GM18511 (cell line): ENCODE data around the gene RTN4RL1.

Experiments
- ATAC-seq: cut with Tn5 transposase; IDR thresholded peaks from one replicate; pipeline ENCODE4 v1.9.1; 2021; ENCODE audit warnings: mild to moderate bottlenecking, moderate library complexity; ENCODE audit not compliant: unreplicated experiment

RTN4RL1 gene

DNA sequence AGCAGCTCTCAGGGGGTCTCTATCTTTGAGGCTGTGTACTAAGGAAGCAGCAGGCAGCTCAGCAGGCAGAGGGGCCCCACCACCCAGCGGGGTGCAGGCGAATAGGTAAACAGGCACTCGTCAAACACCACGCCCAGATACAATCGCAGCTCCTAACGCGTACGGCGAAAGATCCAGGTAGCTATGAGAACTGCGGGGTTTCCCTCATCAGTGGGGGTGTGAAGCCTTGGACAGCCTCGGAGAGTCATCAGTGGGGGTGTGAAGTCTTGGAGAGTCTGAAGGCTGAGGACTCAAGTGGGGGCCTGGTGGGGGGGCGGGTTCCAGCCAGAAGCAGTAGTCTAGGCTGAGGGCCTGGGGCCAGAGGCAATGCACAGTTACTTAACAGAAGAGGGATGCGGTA, 69.0 kb downstream of the RTN4RL1 start:
- no peak for ATAC-seq

DNA sequence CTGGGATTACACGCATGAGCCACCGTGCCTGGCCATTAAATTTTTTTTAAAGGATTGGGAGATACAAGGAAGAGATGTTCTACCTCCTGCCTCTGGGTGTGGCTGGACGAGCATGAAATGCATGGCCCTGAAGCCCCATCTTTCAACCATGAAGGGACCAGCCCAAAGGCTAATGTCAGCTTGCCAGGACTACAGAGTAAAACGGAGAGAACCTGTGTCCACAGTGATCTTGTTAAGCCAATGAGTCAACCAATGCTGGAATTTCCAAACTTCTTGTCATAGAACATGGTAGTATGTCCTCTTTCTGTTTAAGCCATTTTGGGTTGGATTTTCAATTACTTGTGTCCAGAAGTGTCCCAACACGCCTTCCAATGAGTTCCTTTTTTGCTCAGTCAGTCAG, 71.3 kb downstream of the RTN4RL1 start:
- no peak for ATAC-seq

DNA sequence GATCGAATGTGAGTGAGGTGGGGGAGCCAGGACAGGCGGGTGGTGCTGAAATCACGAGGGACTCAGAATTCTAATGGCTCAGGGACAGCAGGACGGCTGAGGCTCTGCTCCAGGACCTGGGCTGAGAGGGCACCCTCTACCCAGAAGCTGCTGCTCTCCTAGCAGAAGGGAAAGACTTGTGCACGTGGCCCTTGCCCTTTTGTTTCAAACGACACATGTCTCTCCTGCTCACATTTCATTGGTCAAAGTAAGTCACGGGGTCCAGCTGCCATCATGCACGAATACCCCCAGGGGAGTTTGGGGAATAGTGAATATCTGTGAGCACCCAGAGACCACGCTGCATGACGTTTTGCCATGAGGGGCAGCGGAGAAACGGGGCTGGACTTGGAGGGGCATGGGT, 73.2 kb downstream of the RTN4RL1 start:
- no peak for ATAC-seq

DNA sequence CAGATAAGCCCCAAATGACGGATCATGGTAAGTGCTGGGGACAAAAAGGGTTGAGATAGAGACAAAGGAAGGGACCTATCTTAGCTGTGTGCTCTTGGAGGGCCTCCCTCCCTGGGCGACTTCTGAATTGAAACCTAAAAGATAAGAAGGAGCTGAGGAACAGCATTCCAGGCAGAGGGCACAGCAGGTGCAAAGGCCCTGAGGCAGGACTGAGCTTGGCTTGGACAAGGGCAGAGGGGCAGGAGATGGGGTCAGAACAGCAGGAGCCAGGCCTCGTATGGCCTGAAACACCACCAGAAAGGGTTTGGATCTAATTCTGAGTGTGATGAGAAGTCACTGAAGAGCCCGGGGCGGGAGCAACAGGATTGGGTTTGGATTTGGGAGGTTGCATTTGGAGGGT, 75.4 kb downstream of the RTN4RL1 start:
- ATAC-seq, result no peak

DNA sequence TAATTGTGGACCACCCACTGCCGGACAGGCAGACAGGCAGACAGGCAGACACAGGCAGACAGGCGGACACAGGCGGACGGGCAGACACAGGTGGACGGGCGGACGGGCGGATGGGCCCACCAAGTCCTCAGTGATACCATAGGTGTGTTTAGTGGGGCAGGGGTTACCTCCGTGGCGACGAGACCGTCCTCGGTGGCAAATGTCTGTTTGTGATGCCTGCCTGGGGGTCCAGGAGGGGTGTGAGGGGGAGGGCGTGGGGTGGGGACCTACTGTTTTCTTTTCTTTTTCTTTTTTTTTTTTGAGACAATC, 76.7 kb downstream of the RTN4RL1 start:
- no peak for ATAC-seq

DNA sequence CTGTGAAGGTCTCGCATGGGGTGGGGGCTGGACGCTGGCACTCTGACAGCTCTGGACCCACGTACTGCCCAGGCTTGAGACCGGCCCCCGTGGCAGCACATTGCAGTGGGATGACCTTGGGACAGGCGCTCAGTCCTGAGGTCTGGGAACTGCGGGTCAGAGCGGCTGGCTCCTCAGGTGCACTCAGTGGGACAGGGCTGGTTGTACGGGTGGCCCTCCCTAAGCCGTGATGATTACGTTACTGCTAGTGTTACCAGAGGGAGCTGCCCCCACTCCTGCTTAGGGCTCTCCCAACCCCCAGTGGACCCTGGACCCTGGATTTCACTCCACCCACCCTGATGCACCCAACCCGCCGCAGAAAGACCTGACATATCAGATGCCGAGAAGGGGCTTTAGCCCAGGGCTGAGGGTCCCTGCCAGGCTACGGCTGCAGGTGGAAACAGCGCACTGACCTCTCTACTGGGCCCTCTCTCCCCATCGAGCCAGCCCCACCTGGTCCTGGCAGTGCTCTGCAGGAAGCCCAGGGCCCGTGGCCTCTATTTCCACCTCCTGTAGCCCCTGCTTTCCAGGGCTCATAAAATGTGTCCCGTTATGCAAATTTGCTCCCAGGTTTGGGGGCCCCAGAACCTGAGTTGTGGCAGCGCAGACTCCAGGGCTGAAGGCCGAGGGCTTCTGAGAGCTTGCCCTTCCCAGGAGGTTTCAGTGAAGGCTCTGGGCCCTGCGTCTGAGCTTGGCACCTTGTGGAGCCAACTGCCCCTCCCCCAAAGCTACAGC, 77.2 kb downstream of the RTN4RL1 start:
- ATAC-seq, result no peak

DNA sequence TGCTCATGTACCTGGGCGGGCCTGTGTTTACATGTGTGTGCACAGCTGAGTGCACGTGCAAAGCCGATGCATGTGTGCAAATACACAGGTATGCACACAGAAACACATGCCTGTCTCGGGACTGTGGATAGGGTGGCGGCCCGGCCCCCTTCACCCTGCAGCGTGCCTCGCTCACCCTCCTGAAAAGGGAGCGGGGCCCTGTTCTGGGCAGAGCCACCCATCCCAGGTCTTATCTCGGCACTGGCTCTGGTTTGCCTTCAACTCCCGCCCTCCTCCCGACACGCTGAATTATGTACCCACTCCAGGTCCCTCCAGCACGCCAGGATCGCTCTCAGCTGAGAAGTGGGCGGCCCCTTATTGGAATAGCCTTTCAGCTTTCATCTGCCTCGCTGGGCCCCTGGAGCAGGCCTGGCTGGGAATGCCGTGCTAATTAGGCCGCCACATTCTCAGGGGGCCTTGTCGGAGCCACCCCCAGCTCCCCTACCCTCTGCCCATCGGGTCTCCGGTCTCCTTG, 77.8 kb downstream of the RTN4RL1 start:
- no peak for ATAC-seq

DNA sequence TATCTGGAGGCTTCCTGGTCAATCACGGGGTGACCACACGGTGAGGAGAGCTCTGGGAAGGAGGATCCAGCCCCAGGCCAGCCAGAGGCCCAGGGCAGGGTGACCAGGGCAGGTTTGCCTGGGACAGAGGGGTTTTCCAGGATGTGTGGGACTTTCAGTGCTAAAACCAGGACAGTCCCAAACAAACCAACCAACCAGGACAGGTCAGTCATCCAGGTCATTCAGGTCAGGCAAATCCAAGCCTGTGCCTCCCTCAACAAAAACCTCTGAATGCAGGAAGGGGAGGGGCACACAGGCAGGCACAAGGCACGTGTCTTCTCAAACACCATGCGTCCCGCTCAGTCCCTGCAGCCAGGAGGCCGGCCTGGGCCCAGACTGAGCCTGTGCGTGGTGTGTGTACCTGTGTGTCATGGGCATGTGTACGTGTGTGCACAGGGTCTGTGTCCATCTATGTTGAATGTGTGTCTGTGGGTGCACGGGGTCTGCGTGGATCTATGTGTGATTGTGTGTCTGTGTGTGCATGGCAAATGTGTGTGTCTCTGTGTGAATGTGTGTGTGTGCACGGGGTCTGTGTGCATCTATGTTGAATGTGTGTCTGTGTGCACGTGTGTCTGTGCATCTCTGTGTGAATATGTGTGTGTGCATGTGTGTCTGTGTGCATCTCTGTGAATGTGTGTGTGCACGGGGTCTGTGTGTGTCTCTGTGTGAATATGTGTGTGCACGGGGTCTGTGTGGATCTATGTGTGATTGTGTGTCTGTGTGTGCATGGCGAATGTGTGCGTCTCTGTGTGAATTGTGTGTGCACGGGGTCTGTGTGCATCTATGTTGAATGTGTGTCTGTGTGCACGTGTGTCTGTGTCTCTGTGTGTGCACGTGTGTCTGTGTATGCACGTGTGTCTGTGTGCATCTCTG, 78.9 kb downstream of the RTN4RL1 start:
- ATAC-seq, result no peak

DNA sequence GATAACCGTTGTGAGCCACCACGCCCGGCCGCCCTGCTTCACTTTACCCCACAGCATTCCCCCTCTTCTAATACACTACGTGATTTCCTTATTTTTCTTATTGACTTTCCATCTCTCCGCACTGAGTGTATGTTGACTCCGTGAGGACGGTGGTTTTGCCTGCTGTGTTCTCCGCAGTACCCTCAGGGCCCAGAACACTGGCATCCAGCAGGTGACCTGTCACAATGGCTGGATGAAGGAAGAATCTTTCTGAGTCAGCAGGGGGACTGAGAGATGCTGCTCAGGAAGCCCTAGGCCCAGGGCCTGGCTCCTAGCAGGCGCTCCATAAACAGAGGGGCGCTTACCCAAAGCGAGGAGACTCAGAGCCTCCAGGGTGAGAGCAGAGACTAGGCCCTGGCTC, 79.5 kb downstream of the RTN4RL1 start:
- no peak for ATAC-seq

DNA sequence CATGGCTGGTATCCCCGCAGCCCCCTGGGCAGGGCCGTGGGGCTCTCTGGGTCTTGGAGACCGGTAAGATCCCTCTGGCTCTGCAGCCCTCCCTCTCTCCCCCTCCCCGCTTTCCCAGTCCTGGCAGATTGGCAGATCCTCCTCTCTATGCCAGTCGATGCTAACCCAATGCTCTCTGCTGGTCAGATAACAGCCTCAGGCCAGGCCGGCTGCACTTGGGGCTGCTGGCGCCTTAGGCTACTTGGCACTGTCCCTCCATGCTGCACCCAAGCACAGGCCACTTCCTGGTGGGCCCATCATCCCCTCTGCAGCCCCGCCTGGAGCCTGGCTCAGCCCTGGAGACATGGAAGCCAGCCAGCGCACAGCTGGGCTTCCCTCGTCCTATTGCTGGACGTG, 81.7 kb downstream of the RTN4RL1 start:
- no peak for ATAC-seq

DNA sequence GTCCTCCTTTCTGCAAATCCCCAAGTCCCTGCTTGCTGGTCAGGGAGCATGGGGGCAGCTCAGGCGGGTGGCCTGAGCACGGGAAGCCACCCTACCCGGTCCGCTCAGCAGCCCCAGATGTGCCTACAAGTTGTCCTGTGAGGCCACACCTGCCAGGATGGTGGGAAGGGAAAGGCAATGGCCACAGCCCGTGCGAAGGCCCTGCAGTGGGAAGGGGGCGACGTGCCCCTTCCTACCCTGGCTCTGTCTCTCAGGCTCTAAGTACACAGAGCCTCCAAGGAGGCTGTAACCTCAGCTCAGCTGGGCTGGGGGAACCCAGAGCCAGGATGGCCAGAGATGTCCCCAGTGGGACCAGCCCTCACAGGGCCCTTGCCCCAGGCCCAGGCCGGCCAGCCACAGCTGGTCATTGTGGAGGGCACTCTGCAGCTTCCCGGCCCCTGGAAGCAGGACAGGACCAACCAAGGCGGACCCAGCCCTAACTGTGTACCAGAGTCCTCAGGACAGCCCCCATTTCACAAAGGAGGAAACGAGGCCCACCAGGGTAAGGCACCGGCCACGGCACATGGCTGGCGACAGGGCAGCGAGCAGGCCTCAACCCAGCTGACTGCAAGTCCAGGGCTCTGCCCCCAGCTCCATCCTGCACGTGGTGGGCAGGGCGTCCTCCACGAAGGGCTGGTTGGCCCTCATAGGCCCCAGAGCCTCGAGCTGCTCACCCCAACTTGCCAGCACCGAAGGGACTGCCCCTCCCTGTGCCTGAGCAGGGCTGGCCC, 82.3 kb downstream of the RTN4RL1 start:
- ATAC-seq, result no peak

DNA sequence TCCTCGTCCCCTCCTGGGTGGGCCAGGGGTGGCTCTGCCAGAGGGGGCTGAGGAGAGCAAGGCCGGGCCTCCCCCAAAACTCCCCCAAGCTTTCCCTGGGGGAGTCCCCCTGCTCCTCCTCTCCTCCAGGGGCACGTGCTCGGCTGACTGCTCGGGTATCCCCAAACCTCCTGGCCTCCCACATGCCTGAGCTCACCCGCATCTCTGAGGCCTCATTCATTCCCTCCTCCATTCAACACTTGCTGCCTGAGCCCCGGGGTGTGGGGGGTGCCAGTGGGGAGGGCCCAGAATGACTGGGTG, 83.1 kb downstream of the RTN4RL1 start:
- no peak for ATAC-seq

DNA sequence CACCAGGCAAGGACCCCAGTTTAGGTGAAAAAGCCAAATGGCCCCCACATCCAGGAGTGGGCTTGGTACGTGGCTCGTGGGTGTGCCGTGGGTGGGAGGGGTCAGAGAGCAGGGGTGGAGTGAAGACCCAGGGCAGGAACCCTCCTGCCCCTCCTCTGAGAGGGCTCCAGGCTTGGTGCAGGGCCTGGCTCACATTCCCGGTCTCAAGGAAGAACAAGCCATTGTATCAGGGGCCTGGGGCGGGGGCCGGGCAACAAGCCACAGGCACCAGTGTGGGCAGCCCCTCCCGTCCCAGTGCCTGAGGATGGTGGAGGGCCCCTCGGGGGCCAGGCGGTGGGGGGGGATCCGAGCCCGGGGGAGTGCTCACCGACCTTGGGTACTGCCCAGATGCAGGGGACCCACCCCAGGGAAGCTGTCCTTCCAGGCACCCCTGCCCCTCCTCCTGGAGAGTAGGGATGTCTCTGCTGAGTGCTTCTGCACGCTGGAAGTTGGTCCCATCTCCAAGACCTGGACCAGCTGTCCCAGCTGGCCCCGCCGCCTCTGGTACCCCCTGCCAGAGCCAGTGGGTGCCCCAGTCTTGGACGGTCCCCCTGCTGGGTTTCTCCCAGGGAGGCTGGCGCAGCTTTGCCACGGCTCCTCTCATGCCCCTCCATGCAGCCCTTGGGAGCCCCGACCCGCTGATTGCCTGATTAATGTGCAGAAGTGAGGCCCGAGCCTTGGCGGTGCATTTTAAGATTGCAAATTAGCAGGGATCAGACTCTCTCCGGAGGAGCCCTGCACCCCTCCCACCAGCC, 83.7 kb downstream of the RTN4RL1 start:
- ATAC-seq, result no peak

DNA sequence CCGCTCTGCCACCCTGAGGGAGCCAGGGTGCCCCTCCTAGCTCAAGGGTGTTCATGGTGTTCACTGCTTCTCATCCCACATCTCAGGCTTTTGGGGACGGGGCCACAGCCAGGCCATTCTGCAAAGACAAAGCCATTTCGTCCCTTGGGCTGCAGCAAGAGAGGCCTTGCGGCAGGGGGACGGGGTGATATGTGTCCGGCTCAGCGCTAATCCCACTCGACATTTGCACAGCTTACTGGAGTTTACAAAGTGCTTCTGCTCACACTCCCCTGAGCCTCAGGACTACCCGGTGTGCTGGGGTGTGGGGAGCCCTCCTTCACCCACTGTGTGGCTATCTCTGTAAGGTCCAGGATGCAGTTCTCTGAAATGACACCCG, 84.3 kb downstream of the RTN4RL1 start:
- no peak for ATAC-seq

DNA sequence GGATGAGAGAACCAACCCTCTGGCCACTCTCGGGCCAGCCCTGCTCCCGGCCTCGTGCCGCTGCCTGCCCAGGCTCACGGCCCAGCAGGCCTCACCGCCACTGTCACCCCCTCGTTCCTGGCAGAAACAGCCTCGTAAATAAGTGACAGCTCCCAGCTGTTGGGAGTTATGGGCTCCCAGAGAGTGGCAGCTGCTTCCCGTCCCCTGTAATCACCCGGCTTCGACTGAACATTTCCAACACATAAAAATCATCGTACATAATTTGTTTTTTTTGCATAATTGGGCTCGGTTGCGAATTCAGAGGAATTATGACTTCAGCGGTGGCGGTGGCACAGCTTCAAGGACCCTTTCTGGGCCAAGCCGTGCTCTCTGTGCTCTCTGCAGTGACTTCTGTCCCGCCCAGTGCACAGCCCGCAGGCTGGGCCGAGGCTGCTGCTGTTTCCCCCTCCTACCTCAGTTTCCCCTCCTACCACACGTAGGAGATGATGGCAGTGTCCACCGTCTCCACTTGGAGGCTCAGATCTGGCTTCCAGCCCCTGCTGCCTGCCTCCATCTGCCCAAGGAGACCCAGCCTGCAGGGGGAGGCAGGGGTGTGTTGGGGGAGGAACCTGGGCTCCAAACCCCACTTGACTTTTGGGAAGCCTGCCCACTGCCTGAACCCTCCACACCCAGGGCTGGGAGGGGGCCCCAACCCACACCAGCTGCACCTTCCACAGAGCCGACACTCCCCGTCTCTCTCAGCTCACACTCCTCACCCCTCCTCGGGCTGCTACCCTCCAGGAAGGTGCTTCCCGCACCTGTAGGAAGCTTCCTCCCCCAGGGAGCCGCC, 84.9 kb downstream of the RTN4RL1 start:
- ATAC-seq, result no peak

DNA sequence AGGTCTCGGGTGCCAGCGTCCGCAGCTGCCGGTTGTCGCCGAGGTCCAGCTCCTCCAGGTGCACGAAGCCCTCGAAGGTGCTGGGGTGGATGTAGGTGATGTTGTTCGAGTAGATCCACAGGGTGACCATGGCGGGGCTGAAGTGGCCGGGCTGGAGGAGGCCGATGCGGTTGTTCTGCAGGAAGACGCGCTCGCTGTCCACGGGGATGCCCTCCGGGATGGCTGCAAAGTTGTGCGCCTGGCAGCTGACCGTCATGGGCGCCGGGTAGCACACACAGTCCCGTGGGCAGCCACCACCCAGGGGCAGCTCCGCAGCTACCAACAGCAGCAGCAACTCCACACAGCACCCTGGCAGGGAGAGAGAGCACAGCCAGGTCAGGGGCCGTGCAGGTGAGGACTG, 87.7 kb downstream of the RTN4RL1 start:
- ATAC-seq, result no peak

DNA sequence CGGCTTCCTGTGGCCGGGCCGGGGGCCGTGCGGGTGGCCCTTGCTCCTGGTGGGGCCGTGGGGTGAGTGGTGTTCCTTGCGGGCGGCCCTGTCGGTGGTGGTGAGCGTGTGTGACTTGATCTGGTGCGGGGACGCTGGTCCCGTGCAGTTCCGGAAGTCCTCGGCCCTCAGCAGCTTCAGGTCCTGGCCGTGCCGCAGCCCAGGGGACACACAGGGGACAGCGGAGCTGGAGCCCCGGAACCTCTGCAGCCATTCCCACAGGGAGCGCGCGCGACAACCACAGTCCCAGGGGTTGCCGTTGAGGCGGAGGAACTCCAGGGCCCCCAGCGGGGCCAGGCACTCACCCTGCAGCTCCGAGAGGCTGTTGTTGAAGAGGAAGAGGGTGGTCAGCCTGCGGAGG, 88.4 kb downstream of the RTN4RL1 start:
- no peak for ATAC-seq

DNA sequence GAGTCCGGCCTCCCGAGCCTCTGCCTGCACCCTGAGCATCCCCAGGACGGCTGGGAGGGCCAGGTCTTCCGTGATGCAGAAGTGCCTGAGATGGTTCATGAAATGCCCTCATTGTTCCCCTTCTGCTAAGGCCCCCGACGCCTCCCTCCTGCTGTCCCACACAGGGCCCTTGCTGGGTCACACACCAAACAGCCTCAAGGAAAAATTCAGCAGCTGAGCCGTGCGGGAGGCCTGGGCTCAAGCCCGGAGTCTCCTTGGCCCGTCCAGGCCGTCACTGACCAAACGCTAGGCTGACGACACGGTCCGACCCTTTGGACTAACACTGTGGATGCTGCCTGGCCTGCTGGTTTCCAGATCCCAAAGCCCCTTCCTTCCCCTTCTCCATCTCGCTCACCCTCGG, 90.2 kb downstream of the RTN4RL1 start:
- ATAC-seq, result no peak

DNA sequence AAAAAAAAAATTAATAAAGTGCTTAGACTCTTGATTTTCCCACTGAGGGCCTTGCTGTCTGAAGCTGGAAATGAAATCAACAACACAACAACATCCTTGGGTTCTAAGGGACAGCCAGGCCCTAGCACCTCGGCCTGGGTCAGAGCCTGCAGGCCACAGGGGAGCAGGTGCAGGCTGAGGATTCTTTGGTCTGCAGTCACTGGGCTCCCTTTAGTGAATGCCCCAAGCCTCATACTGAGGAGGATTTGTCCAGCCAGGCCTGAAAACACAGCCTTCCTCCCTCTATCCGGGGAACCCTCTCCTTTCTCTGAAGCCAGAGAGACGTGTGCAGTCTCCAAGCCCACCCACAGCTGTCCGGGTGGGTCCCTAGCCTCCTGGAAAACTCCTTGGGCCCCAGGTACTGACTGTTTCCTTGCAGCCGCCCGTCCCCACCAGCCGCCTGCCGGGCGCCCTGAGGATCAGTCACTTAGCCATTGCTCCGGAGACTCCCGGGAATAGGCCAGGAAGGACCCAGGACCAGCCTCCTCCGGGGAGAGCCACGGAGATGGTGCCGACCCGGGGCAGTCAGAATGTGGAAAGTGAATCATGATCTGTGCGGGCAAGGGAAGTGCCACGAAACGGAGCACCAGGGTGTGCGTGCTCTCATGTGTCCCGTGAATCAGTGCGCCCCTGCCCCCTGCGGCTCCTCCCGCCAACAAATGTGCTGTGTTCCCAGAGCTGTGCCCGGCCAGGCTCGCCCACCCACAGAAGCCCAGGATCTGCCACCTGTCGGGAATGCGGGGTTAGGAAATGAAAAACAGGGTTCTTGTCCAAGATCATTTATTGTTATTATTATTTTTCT, 91.0 kb downstream of the RTN4RL1 start:
- no peak for ATAC-seq
